ENCODE measurements around the gene CAPZA2.

GRCh38 chr7:116940689-116941370 is 78.4 kb downstream of the CAPZA2 start:
- TF ChIP-seq, protein P1, sequence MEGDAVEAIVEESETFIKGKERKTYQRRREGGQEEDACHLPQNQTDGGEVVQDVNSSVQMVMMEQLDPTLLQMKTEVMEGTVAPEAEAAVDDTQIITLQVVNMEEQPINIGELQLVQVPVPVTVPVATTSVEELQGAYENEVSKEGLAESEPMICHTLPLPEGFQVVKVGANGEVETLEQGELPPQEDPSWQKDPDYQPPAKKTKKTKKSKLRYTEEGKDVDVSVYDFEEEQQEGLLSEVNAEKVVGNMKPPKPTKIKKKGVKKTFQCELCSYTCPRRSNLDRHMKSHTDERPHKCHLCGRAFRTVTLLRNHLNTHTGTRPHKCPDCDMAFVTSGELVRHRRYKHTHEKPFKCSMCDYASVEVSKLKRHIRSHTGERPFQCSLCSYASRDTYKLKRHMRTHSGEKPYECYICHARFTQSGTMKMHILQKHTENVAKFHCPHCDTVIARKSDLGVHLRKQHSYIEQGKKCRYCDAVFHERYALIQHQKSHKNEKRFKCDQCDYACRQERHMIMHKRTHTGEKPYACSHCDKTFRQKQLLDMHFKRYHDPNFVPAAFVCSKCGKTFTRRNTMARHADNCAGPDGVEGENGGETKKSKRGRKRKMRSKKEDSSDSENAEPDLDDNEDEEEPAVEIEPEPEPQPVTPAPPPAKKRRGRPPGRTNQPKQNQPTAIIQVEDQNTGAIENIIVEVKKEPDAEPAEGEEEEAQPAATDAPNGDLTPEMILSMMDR (IDR thresholded peaks at IDR 0.05; ENCODE audit: borderline replicate concordance, extremely low read depth, low read length, poor library complexity, severe bottlenecking), result no peak
- no peak for TF ChIP-seq EZH2 (IDR thresholded peaks at IDR 0.05; ENCODE audit: borderline replicate concordance, low read depth, low read length, severe bottlenecking)

Data from DND-41 (cell line).